Germinal center (tissue), 1 donor: ENCODE data around the gene SORCS1.
"Not testable (repeated sequence)": the region's sequence is repeated elsewhere in the genome, so short reads cannot be mapped to it uniquely, and the experiment has no call there.

ENCODE experiments used
- DNase-seq: peaks from one replicate; pipeline ENCODE4 v3.0.0; 2012; ENCODE audit warnings: mixed read lengths, low spot score

Gene SORCS1

GRCh38 chr10:107051769-107052168, 112.7 kb downstream of the SORCS1 start:
- DNase-seq: no peak

DNA sequence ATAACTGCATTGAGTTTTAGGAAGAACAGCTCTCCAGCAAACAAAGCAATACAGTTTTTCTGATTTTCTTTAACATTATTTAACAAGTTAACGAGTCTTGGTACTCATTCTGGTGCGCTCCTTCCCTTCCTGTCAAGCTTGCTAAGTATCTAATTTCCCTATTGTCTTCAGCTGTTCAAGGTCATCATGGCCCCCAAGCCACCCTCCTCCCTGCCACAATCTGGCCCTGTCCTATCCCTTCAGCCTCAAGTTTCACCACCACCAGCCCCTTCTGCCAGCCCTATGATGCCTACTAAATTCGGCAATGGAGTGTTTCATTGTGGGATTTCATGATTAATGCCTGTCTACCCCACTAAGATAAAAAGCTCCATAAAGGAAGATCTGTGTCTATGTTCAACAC, 121.0 kb downstream of the SORCS1 start:
- no peak for DNase-seq

DNA sequence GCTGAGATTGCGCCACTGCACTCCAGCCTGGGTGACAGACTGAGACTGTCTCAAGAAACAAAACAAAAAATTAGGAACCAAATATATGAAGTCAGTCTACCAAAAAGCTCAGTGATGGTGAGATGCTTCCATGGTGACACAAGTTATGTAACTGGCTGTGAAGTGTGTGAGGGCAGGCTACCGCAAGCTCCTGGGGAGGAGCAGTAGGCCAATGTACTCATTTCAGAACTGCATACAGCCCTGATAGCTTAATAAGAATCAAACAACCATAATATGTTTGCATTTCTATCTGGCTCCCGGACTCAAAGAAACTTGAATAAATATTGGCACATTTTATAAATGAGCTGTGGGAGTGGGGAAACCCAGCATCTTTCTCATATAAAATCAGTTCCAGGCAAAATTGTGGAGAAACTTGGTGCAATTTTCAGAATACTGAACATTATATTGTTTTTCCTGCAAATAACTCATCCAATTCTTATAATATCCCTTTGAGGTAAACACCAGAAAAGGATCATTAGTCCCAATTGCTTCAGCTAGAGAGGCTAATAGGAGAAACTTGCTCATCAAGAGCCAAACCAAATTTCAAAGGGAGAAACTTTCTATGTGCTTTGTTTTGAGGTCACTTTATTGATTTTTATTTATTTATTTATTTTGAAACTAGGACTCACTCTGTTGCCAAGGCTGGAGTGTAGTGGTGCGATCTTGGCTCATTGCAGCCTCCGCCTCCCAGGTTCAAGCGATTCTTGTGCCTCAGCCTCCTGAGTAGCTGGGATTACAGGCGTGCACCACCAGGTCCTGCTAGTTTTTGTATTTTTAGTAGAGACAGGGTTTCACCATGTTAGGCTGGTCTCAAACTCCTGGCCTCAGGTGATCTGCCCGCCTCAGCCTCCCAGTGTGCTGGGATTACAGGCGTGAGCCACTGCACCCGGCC, 127.0 kb downstream of the SORCS1 start:
- no peak for DNase-seq

DNA sequence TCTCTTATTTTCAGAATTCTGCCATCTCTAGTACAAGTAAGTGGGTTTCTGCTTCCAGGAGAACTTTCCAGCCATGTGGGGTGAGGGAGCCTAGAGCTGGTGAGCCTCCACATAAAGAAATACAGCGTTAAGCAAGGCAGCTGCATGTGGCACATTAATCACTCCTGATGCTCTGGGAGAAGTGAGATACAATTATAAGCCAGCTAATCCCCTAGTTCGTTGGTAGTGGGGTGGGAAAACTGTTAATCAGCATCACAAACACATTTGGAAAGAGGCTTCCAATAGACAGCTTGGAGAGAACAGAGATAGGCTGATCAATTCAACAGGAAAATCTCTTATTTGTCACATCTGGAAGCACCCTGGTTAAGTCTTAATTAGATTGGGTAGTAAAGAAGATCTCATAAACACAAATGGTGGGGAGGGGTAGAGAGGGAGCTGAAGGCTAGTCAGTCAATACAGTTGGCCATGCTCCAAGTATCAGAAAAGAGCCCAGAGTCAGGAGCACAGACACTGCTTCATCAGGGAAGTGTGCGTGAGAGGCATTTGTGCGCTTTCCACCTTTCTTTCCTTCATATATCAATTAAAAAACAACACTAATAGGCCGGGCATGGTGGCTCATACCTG, 130.6 kb downstream of the SORCS1 start:
- no peak for DNase-seq

DNA sequence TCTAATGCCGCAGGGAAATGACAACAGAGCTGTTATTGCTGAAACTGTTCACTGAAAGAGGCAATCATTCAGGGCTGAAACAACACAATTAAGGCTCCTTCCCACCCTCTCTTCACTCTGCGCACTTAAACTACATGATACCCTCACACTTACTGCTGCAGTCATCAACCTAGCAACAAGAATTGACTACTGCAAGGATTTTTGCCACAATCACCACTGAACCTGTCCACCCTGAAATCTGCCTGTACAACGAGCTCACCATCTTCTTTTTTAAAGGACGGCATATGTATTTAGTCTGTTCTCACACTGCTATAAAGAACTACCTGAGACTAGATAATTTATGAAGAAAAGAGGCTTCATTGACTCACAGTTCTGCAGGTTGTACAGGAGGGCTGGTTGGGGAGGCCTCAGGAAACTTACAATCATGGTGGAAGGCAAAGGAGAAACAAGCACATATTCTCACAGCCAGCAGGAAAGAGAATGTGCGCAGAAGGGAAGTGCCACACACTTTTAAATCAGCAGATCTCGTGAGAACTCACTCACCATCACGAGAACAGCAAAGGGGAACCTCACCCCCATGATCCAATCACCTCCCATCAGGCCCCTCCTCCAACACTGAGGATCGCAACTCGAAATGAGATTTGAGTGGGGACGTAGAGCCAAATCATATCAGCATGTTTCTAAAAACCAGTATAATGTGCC, 131.7 kb downstream of the SORCS1 start:
- DNase-seq: no peak

GRCh38 chr10:107031931-107032699, 132.4 kb downstream of the SORCS1 start:
- DNase-seq: no peak

DNA sequence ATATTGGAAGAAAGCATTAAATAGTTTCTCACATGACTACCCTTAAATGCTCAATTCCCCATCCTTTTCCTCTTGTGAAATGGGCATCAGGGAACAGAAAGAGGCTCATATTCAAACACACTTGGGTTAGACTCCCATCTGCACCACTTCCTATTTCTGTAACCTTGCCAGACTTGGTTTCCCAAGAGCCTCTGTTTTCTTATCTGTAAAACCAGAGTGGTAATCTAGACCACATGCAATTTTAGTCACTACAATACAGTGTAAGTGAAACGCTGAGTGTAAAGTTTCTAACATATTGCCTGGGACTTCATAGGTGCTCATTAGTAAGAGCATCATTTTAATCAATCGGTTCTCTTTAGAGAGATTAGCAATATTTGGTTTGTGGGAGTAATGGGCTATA, 136.3 kb downstream of the SORCS1 start:
- no peak for DNase-seq

DNA sequence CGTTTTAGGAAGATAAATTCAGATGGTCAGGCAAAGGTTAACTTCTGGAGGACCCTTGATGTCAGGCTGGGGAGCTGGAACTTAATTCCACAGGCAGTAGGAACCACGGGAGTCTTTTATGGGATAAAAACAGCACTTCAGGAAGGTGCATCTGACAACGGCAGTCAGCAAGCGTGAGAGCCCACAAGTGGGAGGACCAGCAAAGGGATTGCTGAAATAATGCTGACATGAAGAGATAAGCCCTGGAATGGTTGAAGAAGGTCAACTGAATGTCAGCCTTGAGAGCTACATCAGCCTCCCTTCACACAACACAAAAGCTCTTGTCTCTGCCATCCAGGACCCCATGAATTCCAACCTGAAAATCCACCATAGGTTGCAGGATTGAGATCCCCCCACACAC, 138.8 kb downstream of the SORCS1 start:
- no peak for DNase-seq

- DNase-seq: not testable (repeated sequence)
Measured at GRCh38 chr10:107024033-107024432, 140.5 kb downstream of the SORCS1 start.

- DNase-seq: no peak
Measured at GRCh38 chr10:107022600-107023354, 141.7 kb downstream of the SORCS1 start.

DNA sequence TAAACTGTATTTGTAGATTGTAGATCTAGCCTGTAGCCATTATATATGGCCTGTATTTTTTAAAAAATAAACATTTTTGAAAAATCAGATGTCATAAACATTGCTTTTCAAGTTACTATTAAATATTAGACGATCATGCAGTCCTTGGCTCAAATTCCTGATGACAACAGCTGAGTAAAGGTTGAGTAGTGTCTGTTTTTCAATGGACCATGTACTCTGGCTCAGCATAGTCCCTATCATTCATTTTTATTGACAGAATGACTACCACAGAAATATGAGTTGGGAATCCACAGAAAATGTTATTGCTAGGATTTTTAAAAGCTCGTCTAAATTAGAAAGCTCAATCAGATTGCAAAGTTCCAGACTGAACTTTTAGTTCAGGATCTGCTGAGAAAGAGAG, 145.4 kb downstream of the SORCS1 start:
- no peak for DNase-seq

DNA sequence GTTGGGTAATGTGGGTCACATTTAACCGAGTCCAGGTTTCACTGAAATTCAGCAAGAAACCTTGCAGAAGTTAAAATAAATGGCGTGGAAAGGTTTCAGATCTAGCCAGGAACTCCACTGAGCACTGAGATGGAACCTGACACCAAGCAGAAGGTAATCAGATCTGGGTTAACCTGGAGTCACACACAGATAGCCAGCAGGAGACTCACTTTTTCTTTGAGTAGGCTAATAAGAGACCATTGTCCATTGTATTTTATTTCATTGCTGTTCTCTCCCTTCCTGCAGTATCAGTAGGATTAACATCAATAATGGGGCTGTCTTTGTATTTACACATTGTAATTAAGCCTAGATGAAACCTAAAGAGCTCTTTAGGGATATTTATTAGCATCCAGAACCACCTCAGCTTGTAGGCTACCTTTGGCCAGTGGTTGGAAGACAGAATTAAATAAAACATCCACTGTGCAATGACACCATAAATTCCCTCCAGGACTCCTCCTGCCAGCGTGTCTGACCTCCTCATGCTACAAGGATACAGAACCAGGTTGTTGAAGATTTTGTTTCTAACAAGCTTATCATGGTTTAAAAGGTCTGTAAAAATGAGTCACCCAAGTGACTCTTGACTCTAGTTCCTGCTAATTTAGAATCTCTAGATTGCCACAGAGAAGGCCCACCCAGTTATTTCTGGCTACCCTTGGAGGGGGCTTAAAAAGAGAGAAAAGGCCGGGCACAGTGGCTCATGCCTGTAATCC, 151.1 kb downstream of the SORCS1 start:
- DNase-seq: no peak

DNA sequence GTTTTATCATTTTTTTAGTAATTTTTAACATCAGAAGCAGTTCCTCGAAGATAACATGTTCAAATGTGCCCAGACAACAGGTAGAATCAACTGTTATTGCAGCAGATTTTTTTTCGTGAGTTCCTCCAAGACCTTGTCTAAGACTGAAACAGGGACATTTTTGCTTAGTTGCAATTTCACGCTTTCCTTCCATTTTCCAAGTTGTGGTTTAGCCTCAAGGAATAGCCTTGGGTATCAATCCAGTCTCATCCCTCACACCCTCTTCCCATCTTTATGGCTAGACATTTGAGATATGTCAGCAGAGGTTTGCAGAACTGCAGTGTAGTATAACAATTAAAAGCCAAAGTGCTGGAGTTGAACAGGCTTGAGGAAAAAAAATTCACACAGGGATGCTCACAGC, 152.5 kb downstream of the SORCS1 start:
- no peak for DNase-seq

DNA sequence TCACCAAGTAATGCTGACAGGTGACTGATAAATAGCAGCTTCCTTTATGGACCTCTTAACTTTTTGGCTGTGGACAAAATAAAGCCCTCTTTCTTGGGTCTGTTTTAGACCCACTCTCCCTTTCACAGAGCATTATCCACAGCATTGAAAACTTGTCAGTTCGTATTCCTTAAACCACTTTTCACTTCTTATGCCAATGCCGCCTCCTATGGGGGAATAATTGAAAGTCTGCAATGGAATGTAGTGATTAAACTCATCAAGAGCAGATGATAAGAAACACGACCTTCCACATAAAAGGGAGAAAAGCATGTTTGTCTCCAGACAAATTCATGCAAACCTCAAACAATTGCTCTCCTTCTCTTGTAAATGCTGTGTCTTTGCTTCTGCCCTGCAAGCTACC, 153.4 kb downstream of the SORCS1 start:
- no peak for DNase-seq

- DNase-seq: no peak
Measured at GRCh38 chr10:107010531-107010930, 154.0 kb downstream of the SORCS1 start.

DNA sequence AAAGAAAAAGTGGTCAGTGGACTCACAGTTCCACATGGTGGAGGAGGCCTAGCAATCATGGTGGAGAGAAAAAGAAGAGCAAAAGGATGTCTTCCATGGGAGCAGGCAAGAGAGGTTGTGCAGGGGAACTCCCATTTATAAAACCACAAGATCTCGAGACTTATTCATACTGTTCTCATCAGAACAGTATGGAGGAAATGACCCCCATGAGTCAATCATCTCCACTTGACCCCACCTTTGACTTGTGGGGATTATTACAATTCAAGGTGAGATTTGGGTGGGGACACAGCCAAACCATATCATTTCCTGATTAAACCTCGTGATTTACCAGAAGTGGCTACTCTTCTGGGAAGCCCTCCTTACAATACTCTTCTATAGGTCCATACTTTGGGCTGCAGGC, 160.1 kb downstream of the SORCS1 start:
- DNase-seq: no peak

- DNase-seq: no peak
Measured at GRCh38 chr10:107002068-107002467, 162.4 kb downstream of the SORCS1 start.

GRCh38 chr10:106999118-106999707, 165.3 kb downstream of the SORCS1 start:
- DNase-seq: no peak

GRCh38 chr10:106997721-106998120, 166.8 kb downstream of the SORCS1 start:
- DNase-seq: no peak

DNA sequence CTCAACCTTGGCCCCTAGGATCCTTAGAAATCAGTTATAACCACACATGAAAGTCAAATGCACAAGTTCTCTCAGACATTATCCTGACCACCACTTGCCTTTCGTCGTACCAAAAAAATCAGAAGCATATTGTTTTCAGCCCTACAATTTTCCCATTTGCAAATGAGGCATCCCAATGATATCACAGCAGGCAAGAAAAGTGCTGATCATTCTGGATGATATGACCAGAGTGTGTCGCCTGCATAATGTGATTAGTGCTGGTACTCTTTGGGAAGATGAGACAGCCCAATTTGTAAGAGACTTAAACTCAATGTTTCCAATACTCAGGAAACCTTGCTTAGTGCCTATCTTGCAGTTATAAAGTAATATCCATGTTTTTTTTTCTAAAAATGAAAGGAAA, 168.0 kb downstream of the SORCS1 start:
- no peak for DNase-seq
